SK-N-SH (cell line): Measurements from ENCODE around the gene NPHP1. TPM values are rescaled to one million over a fixed set of nuclear protein-coding genes. Genes with fewer than 3 reads are reported as not detected.

Experiments used
- CTCF ChIA-PET: fragments of 300-600, 350-600 bp; formaldehyde crosslinking; extraction: SDS; loops from one replicate; lab custom pipeline; 2021; lab: Yijun Ruan, JAX
- POLR2A ChIA-PET: fragments of 350-600 bp; sonication (Branson Sonifier 250); formaldehyde crosslinking; extraction: SDS; loops from one replicate; lab custom pipeline; 2020; ENCODE audit warnings: antibody characterized with exemption, inconsistent platforms; lab: Yijun Ruan, JAX
- DNase-seq: peaks from one replicate; pipeline ENCODE4 v3.0.0; 2012
- H2AFZ ChIP-seq: fragments of 200-600 bp; sonication (generic); 2 replicates; pipeline ENCODE4 v1.8.1; 2016; ENCODE audit warnings: antibody characterized with exemption, mild to moderate bottlenecking, low read depth
- H3F3A ChIP-seq: fragments of 200-600 bp; sonication (generic); replicated peaks from 2 replicates; pipeline ENCODE3; 2016; ENCODE audit warnings: antibody characterized with exemption, mild to moderate bottlenecking; ENCODE audit not compliant: insufficient read depth
- H3K27ac ChIP-seq, 2 experiments: fragments of 200-500 bp in 1 of 2; fragments of 200-600 bp in 1 of 2; sonication (Bioruptor generic) in 1 of 2; sonication (generic), shearing (Covaris generic) in 1 of 2; 2 replicates each; pipeline versions ENCODE4 v1.5.1 to v1.6.1; 2014 to 2016; ENCODE audit warnings: low read depth in 2 of 2, inconsistent platforms in 1 of 2, low read length in 1 of 2, mild to moderate bottlenecking in 1 of 2, mixed read lengths in 1 of 2
- H3K27me3 ChIP-seq: fragments of 200-600 bp; sonication (generic), shearing (Covaris generic); 2 replicates; pipeline ENCODE4 v1.6.1; 2016; ENCODE audit warnings: mixed run types; ENCODE audit not compliant: insufficient read depth
- H3K36me3 ChIP-seq, 2 experiments: fragments of 200-500 bp in 1 of 2; fragments of 200-600 bp in 1 of 2; sonication (Bioruptor generic) in 1 of 2; sonication (generic) in 1 of 2; replicated peaks in 1 of 2; 2 replicates each; pipeline versions ENCODE3 to v1.5.1; 2014 to 2016; ENCODE audit warnings: low read length in 1 of 2, mild to moderate bottlenecking in 1 of 2; ENCODE audit not compliant: insufficient read depth in 2 of 2, control insufficient read depth in 1 of 2
- H3K4me1 ChIP-seq, 2 experiments: fragments of 200-500 bp in 1 of 2; fragments of 200-600 bp in 1 of 2; sonication (Bioruptor generic) in 1 of 2; sonication (generic), shearing (Covaris generic) in 1 of 2; 2 replicates each; pipeline versions ENCODE4 v1.5.1 to v1.6.1; 2014 to 2016; ENCODE audit warnings: low read depth in 1 of 2, low read length in 1 of 2, mixed run types in 1 of 2; ENCODE audit not compliant: insufficient read depth in 2 of 2, control insufficient read depth in 1 of 2
- H3K4me2 ChIP-seq: fragments of 200-600 bp; sonication (generic), shearing (Covaris generic); 2 replicates; pipeline ENCODE4 v1.6.1; 2017; ENCODE audit warnings: mixed run types
- H3K4me3 ChIP-seq, 2 experiments: fragments of 200-500 bp in 1 of 2; fragments of 200-600 bp in 1 of 2; sonication (Bioruptor generic) in 1 of 2; sonication (generic), shearing (Covaris generic) in 1 of 2; 2 replicates each; pipeline versions ENCODE4 v1.5.1 to v1.8.1; 2014 to 2016; ENCODE audit warnings: low read depth in 2 of 2, inconsistent platforms in 1 of 2, low read length in 1 of 2, mild to moderate bottlenecking in 1 of 2, mixed read lengths in 1 of 2, moderate library complexity in 1 of 2
- H3K79me2 ChIP-seq: fragments of 200-600 bp; sonication (generic); 2 replicates; pipeline ENCODE4 v1.8.1; 2017; ENCODE audit warnings: mild to moderate bottlenecking; ENCODE audit not compliant: insufficient read depth
- H3K9ac ChIP-seq: fragments of 200-600 bp; sonication (generic); 2 replicates; pipeline ENCODE4 v1.6.1; 2017; ENCODE audit warnings: mixed run types
- H3K9me2 ChIP-seq: fragments of 200-600 bp; sonication (generic); 2 replicates; pipeline ENCODE4 v1.6.1; 2017; ENCODE audit warnings: mixed run types
- H3K9me3 ChIP-seq: fragments of 200-600 bp; sonication (generic); 2 replicates; pipeline ENCODE4 v1.6.1; 2017; ENCODE audit warnings: mixed run types, mild to moderate bottlenecking, moderate library complexity
- H4K20me1 ChIP-seq: fragments of 200-600 bp; sonication (generic); 2 replicates; pipeline ENCODE4 v1.6.1; 2017; ENCODE audit warnings: mild to moderate bottlenecking, mixed run types; ENCODE audit not compliant: insufficient read depth
- CHD2 ChIP-seq: fragments of 150-350 bp; IDR thresholded peaks from 2 replicates; pipeline ENCODE4 v1.6.1; 2018; ENCODE audit warnings: low read length; ENCODE audit not compliant: partially characterized antibody
- CTCF ChIP-seq: fragments of 200-600 bp; sonication (generic); IDR thresholded peaks from 2 replicates; pipeline ENCODE4 v1.6.1; 2017; ENCODE audit warnings: antibody characterized with exemption, mild to moderate bottlenecking, moderate library complexity
- ELF1 ChIP-seq: IDR thresholded peaks from 2 replicates; pipeline ENCODE4 v1.4.0; 2012
- EP300 ChIP-seq, 2 experiments: IDR thresholded peaks; 2 replicates each; pipeline versions ENCODE4 v1.4.0 to v1.6.1; 2012; ENCODE audit warnings: borderline replicate concordance in 1 of 2, low read depth in 1 of 2, low read length in 1 of 2
- FOSL2 ChIP-seq: IDR thresholded peaks from 2 replicates; pipeline ENCODE4 v1.4.0; 2012; ENCODE audit warnings: low read depth, mild to moderate bottlenecking, moderate library complexity, borderline replicate concordance
- MEF2A ChIP-seq: IDR thresholded peaks from 2 replicates; pipeline ENCODE4 v1.4.0; 2012; ENCODE audit warnings: low read depth, borderline replicate concordance
- NFIC ChIP-seq: IDR thresholded peaks from 2 replicates; pipeline ENCODE4 v1.4.0; 2012; ENCODE audit warnings: borderline replicate concordance
- PBX3 ChIP-seq: IDR thresholded peaks from 2 replicates; pipeline ENCODE4; 2012
- POLR2AphosphoS5 ChIP-seq: IDR thresholded peaks from 2 replicates; pipeline ENCODE4 v1.6.1; 2012; ENCODE audit warnings: low read depth, low read length
- RAD21 ChIP-seq: IDR thresholded peaks from 2 replicates; pipeline ENCODE4 v1.6.1; 2012; ENCODE audit warnings: mild to moderate bottlenecking, low read length
- RFX5 ChIP-seq: IDR thresholded peaks from 2 replicates; pipeline ENCODE4 v1.6.1; 2012; ENCODE audit warnings: mild to moderate bottlenecking, improper control_type of control experiment, low read length
- RXRA ChIP-seq: IDR thresholded peaks from 2 replicates; pipeline ENCODE4 v1.4.0; 2012; ENCODE audit warnings: low read depth, mild to moderate bottlenecking, borderline replicate concordance
- SMC3 ChIP-seq: IDR thresholded peaks from 2 replicates; pipeline ENCODE4 v1.6.1; 2012; ENCODE audit warnings: low read depth, low read length, improper control_type of control experiment
- TAF1 ChIP-seq: IDR thresholded peaks from 2 replicates; pipeline ENCODE4 v1.6.1; 2012; ENCODE audit warnings: low read depth, mild to moderate bottlenecking, low read length, moderate library complexity, borderline replicate concordance
- TEAD4 ChIP-seq: IDR thresholded peaks from 2 replicates; pipeline ENCODE4 v1.4.0; 2012; ENCODE audit warnings: mild to moderate bottlenecking, borderline replicate concordance; ENCODE audit not compliant: insufficient read depth
- USF1 ChIP-seq: IDR thresholded peaks from 2 replicates; pipeline ENCODE4 v1.4.0; 2012; ENCODE audit warnings: low read depth, borderline replicate concordance
- USF2 ChIP-seq: fragments of 150-350 bp; IDR thresholded peaks from 2 replicates; pipeline ENCODE4 v1.6.1; 2017; ENCODE audit warnings: antibody characterized with exemption, low read length, low read depth, borderline replicate concordance
- ZBTB33 ChIP-seq: IDR thresholded peaks from 2 replicates; pipeline ENCODE4 v1.4.0; 2012; ENCODE audit warnings: low read depth, borderline replicate concordance
- WGBS: methylation state at CpG from one replicate; pipeline ENCODE4 v1.1.6; 2017; ENCODE audit warnings: low lambda C conversion rate; 5-methylcytosine and 5-hydroxymethylcytosine counted together
- polyA plus RNA-seq, 3 experiments: library from polyadenylated mRNA; depleted of rRNA; stranded (reverse); fragments of >200 nt; gene quantifications; 2 replicates each; pipeline ENCODE4 v1.2.3, GENCODE V29; 2012

Gene NPHP1
- polyA plus RNA-seq, 1 of the 3 experiments (the other 2 are of a cell fraction) = 5.0 TPM

GRCh38 chr2:110205660-110206455 is 1.0 kb upstream of the NPHP1 start:
- H2AFZ ChIP-seq = peak overlapping the region; percentile 97
- H3K9me2 ChIP-seq = no peaks in the 10 kb centered on the region
- DNase-seq = no peak
- no peak overlapping the region for H3K27ac ChIP-seq
- no peak overlapping the region for H3K9ac ChIP-seq
- H3K36me3 ChIP-seq = peaks cover 10 to 11% of the 10 kb centered on the region in 2 experiments
- no peaks in the 10 kb centered on the region for H3F3A ChIP-seq
- ChIA-PET POLR2A (no interaction called here), CTCF (interaction anchor here (1.7 kb wide), 1 partner anchor 49 kb away, joined by 5 read pairs; no protein-coding TSS in a partner anchor)
- WGBS = 59% methylated on average over 3 of the region's 3 CpGs
- H3K4me2 ChIP-seq = peak overlapping the region; percentile 99
- TF ChIP-seq TEAD4 (no peak), TAF1 (no peak), RXRA (no peak), USF2 (no peak), CTCF (no peak), MEF2A (no peak), FOSL2 (no peak), USF1 (no peak), ZBTB33 (no peak), NFIC (no peak), PBX3 (no peak), RAD21 (no peak), RFX5 (no peak), SMC3 (no peak), EP300 (IDR thresholded peaks at IDR 0.05; ENCODE audit: borderline replicate concordance in 1 of 2, low read depth in 1 of 2, low read length in 1 of 2) (no peak), CHD2 (no peak), ELF1 (no peak), POLR2AphosphoS5 (no peak)
- H3K27me3 ChIP-seq = no peaks in the 10 kb centered on the region
- H3K79me2 ChIP-seq = peaks cover 7% of the 10 kb centered on the region; the same call in 1 of the 2 replicates
- no peaks in the 10 kb centered on the region for H3K9me3 ChIP-seq
- H4K20me1 ChIP-seq = no peaks in the 10 kb centered on the region
- no peak overlapping the region; a peak in 1 of 4 replicates for H3K4me3 ChIP-seq
- no peaks in the 10 kb centered on the region for H3K4me1 ChIP-seq
